SIG-M5 treated with dmso at 0.1 percent for 504 hours (cell line): ENCODE data around the gene EML1.

Source experiments
- DNase-seq: peaks from one replicate; lab custom pipeline; 2025; ENCODE audit not compliant: unreplicated experiment; lab: John Stamatoyannopoulos, UW

EML1 gene

DNA sequence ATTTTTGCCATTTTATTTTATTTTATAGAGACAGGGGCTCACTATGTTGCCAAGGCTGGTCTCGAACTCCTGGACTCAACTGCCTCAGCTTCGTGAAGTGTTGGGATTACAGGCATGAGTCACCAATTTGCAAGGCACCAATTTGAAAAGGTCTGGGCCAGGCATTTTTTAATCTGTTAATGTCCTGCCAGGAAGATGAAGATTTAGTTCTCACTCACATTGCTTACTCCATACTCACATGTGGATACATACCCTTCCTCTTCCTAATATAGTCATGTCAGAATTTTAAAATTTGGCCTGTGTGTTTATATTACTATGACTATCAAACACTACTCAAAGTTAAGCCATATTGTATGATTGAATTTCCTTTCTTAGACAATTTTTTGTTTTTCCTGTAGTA is 15.3 kb upstream of the EML1 start:
- no peak for DNase-seq

DNA sequence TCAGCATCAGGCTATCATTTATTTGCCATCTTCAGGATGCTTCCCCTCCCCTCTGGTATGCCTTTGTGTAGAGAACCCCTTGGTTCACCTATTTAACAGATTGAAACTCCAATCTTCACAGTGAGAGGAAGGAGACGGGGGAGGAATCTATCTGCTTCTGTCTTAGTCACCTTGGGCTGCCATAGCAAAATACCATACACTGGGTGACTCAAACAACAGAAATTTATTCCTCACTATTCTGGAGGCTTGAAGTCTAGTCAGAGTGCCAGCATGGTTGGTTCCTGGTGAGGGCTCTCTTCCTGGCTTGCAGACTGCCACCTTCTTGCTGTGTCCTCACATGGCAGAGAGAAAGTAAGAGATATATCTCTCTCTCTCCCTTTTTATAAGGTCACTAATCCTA is 13.5 kb upstream of the EML1 start:
- DNase-seq, result no peak

DNA sequence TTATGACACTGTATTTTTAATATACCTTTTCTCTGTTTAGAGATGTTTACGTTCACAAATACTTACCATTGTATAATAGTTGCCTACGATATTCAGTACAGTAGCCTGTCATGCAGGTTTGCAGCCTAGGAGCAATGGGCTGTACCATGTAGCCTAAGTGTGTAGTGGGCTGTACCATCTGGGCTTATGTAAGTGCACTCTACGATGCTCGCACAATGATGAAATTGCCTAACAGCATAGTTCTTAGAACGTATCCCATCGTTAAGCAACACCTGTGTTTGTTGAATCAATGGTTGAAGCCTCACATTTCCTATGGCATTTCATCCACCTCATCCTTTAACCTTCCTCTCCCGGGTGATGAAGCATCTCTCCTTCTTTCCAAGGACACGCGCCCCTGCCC is 12.5 kb upstream of the EML1 start:
- no peak for DNase-seq

DNA sequence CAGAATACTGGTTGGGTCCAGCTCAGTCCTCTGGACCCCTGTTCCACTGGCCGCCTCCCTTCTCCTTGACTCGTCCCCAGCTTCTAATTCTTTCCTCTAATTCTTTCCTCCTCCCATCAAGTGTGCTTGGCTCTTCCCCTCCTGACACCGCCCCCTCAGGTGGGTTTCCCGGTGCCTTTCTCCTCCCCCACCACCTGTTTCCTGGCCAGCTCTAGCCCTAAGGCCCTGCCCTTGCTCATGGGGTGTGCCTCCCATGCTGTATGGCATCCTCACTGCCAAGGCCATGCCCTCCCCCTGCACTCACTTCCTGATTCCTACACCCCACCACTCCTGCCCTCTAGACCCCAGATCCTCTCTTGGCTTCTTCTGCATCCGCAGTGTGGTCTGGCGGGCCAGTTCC is 12.1 kb upstream of the EML1 start:
- DNase-seq, result no peak

DNA sequence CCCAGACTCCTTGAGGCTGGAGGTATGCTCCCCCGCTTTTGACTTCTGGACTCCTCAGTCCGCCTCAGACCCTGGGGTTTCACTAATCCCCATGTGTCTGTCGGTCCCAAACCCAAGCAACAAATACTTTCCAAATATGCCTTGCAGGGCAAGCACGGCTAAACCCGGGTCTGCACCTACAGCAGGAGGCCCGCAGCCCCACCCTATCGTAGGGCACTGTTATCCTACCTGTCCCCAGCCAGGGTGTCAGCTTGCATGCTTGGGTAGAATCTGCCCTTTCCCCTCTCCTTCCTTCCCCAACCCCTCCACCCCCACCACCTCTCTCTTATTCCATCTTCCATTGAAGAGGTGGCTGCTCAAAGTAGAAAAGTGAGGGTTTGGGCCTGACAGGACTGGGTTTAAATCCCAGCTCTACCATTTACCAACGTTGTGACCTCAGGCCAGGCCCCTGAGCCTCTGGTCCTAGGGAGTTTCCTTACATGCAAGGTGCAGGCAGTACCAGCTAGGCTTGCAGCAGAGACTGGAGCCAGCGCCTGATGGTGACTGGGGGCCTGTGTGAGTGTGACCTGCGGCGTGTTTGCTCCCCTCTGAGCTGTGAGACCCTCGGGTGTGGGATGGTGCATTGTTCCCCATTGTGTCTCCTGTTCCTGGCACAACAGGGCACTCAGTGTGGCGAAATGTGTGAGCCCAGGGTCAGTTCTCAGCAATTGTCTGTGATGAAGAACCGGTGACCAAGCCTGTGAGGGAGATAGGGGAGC is 11.2 kb upstream of the EML1 start:
- no peak for DNase-seq

DNA sequence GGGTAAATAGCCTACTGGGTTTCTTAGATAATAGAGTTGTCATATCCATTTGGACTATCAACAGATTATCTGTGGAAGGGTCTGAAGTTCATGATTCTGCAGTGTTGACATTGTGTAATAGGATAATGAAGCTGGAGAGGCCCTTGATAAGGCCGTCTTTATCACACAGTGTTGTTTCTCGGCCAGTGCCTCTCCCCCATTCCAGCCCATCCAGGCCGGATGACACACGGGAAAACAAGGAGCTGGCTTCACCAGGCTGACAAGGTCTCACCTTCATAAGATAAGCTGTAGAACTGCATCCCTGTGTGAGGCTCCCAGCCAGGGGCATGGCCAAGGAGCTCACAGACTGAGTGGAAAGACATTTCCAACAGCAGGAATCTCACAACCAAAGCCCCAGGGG is 8.7 kb upstream of the EML1 start:
- no peak for DNase-seq

DNA sequence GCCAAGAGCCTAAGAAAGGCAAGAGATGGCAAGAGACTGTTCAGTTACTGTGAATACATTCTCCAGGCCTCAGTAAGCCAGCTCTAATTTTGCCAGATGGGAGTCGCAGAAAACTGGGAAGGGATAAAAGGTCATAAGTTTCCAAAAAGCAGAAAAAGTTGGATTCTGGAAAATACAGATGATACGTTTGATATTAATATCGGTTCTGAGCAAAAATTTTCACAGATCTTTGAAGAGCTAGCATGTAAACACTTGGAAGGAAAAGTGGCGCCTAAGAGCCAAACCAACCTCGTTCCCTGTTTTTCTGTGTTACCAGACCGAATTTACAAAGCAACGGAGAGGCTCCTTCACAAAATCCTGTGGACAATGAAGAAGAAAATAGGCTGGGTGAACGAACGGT is 7.8 kb upstream of the EML1 start:
- no peak for DNase-seq

DNA sequence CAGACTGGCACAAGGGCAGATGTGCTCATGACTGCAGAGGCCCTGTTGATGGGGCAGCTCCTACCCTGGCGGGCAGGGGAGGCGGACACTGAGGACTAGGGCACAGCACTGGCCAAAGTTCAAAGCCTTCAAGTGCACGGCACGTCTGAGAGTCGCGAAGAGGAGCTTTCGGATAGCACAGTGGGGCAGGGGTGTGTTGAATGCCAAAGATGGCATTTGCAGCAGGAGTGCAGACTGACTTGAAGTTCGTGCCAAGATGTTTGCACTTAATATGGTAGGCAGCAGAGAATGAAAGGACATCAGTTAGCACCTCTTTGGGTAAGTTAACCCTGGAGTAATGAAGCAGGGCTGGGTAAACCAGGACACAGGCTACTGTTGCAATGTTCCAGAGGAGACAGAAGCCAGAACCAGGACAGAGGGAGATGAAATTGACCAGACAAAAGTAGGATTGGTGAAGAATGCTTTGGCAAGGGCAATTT is 6.7 kb upstream of the EML1 start:
- DNase-seq, result no peak

DNA sequence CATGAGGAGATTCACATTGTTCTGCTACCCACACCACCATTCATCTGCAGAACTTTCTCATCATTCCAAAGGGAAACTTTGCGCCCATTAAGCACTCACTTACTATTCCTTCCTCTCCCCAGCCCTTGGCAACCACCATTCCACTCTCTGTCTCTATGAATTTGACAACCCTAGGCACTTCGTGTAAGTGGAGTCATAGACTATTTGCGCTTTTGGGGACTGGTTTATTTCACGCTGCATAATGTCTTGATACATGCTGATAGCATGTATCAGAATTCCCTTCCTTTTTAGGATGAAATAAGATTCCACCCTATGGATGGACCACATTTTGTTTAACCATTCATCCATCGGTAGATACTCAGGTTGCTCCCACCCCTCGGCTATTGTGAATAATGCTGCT is 4.5 kb upstream of the EML1 start:
- no peak for DNase-seq

DNA sequence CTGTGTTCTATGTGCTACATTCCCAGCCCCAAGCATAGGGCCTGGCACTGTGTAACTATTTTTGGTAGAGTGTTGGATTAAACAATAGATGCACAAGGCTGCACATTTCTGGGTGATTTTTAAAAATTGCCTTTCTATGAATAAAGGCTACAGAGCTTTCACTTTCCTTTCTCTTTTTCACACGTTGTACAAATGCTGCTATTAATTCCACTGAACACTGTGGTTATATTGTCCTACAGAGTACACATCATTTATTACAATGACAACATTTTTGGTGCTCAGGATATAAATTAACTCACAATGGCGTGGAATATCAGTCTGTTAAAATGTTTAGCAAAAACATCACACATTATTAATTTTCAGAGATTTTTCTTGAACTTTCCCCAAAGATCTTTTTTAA is 3.6 kb upstream of the EML1 start:
- DNase-seq, result no peak

DNA sequence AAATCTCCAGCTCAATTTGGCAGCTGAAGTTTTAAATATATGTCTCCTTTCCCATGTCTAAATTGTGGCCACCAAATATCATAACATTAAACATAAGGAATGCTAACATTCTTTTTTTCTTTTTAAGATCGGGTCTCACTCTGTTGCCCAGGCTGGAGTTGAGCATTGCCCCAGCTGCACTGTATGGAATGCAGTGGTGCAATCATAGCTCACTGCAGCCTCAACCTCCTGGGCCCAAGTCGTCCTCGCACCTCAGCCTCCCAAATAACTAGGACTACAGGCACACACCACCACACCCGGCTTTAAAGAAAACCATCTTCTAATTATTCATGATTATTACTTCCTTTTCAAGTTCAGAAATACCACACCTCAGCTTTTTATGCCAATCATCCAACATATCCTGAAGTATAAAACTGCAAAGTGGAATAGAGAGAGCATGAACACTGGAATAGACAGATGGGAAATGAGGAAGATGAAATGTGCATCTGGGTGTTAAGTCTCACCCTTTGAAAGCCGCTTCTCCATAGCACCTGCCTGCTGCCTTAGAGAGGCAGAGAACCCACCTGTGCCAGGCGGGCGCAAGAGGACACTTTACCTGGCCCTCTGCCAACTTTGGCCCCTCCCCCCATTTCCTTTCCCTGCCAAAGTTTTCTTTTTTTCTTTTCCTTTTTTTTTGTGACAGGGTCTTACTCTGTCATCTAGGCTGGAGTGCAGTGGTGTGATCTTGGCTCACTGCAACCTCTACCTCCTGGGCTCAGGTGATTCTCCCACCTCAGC is 2.8 kb upstream of the EML1 start:
- no peak for DNase-seq

DNA sequence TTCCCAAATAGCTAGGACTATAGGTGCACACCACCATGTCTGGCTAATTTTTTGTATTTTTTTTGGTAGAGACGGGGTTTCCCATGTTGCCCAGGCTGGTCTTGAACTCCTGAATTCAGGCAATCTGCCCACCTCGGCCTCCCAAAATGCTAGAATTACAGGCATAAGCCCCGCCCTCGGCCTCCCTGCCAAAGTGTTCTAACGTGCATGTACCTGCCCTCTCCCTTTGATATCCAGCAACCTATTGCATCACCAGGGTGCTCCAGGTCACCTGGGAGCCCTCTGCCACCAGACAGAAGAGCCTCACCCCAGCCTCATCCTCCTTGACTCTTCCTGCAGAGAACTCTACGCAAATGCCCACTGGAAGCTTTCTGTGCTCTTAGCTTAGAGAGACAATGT is 2.2 kb upstream of the EML1 start:
- DNase-seq, result no peak

DNA sequence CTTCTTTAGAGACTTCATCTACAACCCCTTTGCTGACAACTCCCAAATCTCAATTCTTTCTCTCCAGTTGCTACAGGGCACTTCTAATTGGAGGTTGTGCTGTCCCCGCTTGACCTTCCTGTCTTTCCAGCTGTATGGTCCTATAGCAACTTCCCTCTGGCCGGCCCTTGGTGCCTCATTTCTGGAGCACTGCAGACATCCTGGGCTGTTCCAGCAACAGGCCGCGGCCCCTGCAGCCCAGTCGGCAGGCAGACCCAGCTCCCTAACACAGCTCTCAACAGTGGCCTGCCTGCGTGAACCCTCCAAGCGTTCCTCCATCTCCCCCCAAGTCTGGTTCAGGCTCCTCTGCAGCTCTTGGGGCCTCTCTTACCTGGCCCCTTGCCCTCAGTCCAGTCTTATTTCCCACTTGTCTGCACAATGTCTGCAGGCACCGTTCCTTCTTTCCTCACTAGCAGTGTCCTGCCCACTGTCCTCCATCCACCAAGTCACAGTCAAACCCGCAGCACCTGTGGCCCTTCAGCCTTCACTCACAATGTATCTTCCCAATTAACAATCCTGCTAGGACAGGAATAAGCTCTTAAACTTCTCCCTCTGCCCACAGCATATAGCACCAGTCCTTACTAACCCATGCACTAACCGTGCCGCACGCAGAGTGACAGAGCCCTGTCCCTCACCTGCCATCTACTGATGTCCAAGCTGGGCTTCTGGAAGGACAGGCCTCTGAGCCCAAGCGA is 1.6 kb upstream of the EML1 start:
- DNase-seq, result no peak

DNA sequence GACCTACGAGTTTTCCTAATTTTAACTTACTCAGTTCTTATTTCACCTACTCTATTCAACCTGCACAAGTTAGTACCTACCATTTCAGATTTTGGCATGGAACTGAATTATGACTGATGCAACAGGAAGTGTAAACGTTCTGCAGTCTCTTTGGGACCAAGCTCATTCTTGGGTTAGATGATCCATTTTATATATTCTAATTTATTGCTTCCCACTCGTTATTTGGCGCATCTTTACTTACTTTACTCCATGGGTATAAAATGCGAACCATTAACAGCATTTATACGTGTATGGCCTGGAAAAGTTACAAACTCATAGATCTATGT is 1.0 kb upstream of the EML1 start:
- DNase-seq, result no peak

DNA sequence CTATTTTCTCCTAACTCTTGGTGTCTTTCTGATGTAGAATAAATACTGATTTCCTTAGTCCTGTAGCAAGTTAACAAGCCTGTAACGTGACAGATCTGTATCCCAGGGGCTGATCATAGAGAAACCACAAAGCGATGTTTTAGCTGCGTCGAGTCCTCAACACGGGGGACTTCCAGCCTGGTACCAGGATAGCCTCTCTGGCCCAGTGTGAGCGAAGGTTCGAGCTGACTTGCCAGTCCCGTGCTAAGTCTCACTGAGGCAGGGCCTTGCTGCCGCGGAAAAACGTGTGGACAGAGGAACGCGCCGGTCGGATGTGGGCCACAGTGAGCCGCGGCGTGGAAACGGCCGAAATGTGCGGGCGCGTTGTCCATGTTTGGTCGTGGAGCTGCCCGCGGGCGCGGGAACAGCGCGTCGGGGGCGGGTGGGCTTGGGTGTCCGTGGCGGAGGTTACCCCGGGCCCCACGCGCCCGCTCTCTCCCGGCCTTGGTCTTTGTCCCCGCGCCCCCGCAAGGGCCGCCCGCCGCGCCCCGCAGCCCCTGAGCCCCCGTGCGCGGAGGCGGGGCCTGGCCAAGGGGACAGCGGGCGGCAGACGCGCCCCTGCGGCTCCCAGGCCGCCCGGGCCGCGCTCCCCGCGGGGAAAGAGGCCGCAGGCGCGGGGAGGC is 531 bp upstream of the EML1 start:
- DNase-seq, result no peak

DNA sequence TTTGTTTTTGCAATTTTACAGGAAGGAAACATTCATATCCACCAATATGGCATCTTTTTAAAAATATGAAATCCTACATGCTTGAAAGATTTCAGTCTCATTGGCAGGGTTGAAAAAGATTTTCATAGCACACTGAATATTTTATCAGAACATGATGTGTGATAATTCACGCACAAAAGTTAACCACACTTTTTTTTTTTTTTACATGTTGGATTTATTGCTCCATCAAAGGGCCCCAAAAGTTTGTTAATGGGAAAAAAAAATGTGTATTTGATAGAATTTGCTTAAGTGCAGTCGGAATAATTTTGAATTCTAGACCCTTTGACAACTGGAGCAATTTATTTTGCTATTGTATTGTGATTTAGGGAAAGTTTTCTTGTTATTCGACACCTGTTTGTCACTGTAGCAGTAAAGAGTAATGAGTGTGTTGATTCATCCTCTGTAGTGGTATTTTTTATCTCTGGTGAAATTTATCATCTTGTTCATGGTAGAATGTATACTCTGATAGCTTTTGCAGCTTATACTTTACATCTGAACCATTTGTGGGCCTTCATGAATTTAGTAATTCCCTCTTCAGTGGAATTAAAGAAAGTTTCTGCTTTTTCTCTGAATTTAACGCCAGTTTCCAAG is 1.1 kb downstream of the EML1 start:
- no peak for DNase-seq

DNA sequence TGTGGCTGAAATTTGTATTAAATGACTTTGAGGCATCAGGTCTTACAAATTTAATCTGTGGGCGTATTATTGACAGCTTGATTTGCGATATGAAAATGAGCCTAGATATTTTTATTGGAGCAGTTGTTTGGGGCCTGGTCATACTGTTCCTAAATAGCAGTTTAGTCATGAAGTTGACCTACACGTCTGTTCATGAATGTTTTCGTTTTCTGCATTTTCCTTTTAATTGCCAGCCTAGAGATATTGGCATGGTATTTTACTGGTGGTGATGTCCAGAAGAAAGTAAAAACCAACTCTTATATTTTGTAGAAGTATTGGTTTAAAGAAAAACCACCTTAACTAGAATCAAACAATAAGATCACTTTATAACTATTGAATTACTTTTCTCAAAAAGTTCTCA is 1.8 kb downstream of the EML1 start:
- DNase-seq, result no peak

DNA sequence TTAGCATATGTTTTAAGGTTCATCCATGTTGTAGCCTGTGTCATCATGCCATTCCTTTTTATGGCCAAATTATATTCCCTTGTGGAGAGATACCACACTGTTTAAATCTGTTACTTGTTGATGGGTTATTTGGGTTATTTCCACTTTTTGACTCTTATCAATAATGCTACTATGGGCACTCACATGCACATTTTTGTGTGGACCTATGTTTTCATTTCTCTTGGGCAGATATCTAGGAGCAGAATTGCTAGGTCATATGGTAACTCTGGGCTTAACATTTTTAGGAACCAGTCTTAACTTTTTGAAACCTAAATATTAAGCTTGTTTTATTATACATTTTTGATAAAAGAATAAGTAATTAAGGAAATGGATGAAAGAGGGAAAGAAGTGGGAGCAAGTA is 4.0 kb downstream of the EML1 start:
- DNase-seq, result no peak

DNA sequence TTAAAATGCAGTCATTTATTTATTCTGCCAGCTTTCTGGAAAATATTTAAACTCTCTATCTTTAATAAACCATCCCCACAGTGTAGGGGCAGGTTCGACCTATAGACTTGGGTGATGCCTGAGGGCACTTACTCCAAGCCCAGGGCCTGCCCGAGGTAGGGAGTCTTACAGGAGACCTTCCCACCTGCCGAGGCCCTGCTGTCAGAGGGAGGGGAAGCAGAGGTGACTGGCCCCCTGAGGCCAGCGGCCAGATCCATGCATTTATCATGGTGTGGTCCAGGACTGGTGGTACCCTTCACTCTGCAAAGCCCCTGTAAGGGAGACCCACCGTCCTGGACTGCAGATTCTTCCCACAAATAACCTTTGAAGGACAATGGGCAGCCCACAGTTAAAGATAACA is 7.6 kb downstream of the EML1 start:
- no peak for DNase-seq

DNA sequence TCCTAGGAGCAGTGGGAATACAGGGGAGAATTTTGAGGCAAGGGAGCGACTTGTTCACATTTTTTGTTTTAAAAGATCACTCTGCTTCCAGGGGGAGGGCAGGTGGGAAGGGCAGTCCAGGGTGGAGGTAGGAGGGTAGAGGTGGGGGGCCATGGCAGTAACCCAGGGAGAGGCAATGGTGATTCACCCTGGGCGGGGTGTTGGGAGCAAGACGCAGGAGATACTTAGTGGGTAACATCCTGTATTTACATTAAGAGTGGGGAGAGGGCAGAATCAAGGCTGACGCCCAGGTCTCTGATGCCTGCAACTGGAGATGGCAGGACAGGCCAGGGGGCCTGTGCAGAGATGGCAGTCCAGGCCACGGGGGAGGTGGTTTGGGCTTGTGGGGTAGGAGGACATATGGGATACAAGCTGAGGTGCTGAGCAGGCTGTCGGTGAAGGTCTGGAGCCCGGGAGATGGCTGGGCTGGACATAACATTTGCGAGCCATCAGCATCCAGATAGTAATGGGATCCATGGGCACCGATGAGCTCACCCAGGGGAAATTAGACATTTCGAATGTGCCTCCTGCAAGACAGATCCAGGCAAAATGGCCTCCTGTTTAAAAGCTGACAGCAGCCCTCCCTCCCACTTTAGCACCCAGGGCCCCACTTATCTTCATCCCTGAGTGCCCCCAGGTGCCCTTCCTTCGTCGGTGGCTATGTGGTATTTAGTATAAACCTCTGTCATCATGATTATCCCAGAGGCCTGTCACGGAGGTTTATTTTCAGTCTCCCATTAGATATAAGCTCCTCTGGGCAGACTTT is 9.3 kb downstream of the EML1 start:
- DNase-seq, result no peak
